D721Med (cell line): ENCODE results near the gene DCXR.

Experiments
- DNase-seq: peaks from one replicate; pipeline ENCODE4 v3.0.0; 2011; ENCODE audit warnings: low spot score; ENCODE audit not compliant: insufficient read length
- FAIRE-seq: peaks from 2 replicates; lab custom pipeline; 2011; peaks lifted over from hg19 to GRCh38; lab: Jason Lieb, UNC
- TF ChIP-seq, protein P1 (sequence below): IDR thresholded peaks from 2 replicates; pipeline ENCODE4 v1.5.1; 2012; ENCODE audit warnings: mild to moderate bottlenecking, control low read depth; ENCODE audit not compliant: insufficient read depth; ENCODE audit errors: missing control alignments

Gene DCXR

DNA sequence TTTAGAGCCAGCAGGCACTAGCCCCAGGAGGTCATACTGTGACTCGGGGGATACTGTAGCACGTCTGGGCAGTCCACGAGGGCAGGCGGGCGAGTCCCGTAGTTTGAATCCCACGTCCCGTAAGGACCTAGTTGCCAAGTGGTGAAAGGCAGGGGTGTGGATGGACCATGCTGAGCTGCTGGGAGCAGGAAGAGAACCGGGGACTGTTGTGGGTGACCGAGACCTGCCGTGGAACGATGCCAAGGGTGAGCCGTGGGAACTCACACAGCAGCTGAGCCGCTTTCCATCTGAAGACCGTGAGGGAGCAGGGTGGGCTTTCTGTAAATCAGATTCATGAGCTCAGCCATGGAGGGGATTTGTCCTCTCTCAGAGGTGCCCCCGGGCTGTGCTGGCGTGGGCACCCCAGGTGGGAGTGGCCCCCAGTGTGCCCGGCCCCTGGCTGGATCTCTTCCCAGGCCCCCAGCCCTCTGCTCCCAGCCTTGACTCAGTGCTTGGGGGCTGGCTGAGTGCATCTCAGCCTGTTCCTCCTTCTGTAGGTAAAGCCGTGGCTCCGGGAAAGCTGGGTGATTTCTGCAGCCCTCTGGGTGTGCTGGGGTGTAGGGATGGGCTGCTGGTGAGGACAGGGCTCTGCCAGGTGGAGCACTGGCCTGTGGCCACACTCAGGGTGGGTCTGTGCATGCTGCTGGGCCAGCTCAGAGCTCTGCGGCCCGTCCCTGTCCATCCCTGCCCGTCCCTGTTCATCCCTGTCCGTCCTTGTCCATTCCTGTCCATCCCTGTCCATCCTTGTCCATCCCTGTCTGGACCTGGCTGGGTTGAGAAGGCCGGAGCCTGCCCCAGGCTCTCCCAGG is 46.4 kb downstream of the DCXR start:
- DNase-seq (no peak), FAIRE-seq (no peak)
- TF ChIP-seq, protein P1, sequence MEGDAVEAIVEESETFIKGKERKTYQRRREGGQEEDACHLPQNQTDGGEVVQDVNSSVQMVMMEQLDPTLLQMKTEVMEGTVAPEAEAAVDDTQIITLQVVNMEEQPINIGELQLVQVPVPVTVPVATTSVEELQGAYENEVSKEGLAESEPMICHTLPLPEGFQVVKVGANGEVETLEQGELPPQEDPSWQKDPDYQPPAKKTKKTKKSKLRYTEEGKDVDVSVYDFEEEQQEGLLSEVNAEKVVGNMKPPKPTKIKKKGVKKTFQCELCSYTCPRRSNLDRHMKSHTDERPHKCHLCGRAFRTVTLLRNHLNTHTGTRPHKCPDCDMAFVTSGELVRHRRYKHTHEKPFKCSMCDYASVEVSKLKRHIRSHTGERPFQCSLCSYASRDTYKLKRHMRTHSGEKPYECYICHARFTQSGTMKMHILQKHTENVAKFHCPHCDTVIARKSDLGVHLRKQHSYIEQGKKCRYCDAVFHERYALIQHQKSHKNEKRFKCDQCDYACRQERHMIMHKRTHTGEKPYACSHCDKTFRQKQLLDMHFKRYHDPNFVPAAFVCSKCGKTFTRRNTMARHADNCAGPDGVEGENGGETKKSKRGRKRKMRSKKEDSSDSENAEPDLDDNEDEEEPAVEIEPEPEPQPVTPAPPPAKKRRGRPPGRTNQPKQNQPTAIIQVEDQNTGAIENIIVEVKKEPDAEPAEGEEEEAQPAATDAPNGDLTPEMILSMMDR = no peak

DNA sequence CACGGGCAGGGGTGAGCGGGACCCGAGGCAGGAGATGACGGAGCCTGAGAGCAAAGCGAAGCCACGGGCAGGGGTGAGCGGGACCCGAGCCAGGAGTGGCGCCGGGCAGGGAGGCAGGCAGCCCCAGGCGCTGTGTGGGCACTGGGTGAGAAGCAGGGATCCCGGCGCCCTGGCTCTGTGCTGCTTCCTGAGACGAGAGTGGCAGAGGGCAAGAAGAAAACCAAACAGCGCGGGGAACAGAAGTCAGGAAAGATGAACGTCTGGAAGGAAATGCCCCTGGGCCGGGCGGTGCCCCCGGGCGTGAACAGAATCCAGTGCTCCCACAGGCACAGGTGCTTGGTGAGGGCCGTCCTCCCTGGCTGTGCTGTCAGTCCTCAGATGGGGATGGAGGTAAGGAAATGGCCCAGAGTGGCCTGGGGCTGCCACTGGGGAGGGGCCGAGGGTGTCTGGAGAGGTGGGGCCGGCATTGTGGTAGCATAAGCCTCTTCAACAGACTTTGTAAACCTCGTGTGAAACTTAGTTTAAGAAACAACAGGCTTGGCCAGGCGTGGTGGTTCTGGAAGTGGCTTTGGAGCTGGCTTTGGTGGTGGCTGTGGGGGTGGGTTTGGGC is 50.2 kb downstream of the DCXR start:
- FAIRE-seq (no peak), DNase-seq (no peak)
- TF ChIP-seq, protein P1 = no peak

DNA sequence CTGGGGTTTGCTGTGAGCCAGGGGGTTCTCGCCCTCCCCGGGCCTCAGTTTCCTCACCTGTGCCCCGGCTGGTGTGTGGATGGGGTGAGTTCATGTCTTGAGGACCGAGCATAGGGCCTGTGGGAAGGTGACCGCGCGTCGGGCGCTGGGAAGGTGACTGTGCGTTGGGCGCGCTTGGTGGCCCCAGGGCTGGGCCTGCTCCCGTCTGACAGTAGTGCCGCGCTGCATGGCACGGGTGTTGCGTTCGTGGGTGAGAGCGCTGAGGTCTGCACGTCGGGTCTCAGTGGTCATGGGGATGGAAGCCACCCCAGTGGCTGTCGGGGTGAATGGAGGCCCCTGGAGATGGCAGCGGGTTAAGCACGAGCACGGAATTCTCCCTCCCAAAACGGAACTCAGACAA is 50.9 kb downstream of the DCXR start:
- DNase-seq = no peak
- TF ChIP-seq, protein P1 = no peak
- no peak for FAIRE-seq
